ENCODE data around the gene CNDP2.
"Not testable (repeated sequence)": the region's sequence is repeated elsewhere in the genome, so short reads cannot be mapped to it uniquely, and the experiment has no call there.

Gene CNDP2

GRCh38 chr18:74518456-74519295 lies 22.5 kb downstream of the CNDP2 start:
- no peak for DNase-seq (ENCODE audit: low spot score)

- DNase-seq (ENCODE audit: low spot score): no peak
Measured at GRCh38 chr18:74519320-74520095, 23.3 kb downstream of the CNDP2 start.

- DNase-seq (ENCODE audit: low spot score): no peak
Measured at GRCh38 chr18:74520096-74520833, 24.1 kb downstream of the CNDP2 start.

- no peak for DNase-seq (ENCODE audit: low spot score)
Measured at GRCh38 chr18:74521068-74521725, 25.0 kb downstream of the CNDP2 start.

GRCh38 chr18:74522635-74523548 lies 26.7 kb downstream of the CNDP2 start:
- DNase-seq (ENCODE audit: low spot score): no peak

GRCh38 chr18:74524097-74524496 lies 27.9 kb downstream of the CNDP2 start:
- DNase-seq (ENCODE audit: low spot score): no peak

- not testable (repeated sequence) for DNase-seq (ENCODE audit: low spot score)
Measured at GRCh38 chr18:74524915-74525314, 28.8 kb downstream of the CNDP2 start.

GRCh38 chr18:74525741-74526140 lies 29.6 kb downstream of the CNDP2 start:
- no peak for DNase-seq (ENCODE audit: low spot score)

GRCh38 chr18:74526488-74526887 lies 30.3 kb downstream of the CNDP2 start:
- no peak for DNase-seq (ENCODE audit: low spot score)

- no peak for DNase-seq (ENCODE audit: low spot score)
Measured at GRCh38 chr18:74528478-74528877, 32.3 kb downstream of the CNDP2 start.

- DNase-seq (ENCODE audit: low spot score): no peak
Measured at GRCh38 chr18:74528913-74529312, 32.8 kb downstream of the CNDP2 start.

GRCh38 chr18:74529378-74529777 lies 33.2 kb downstream of the CNDP2 start:
- no peak for DNase-seq (ENCODE audit: low spot score)

GRCh38 chr18:74529811-74530583 lies 33.8 kb downstream of the CNDP2 start:
- no peak for DNase-seq (ENCODE audit: low spot score)

- DNase-seq (ENCODE audit: low spot score): no peak
Measured at GRCh38 chr18:74530584-74530862, 34.4 kb downstream of the CNDP2 start.

- no peak for DNase-seq (ENCODE audit: low spot score)
Measured at GRCh38 chr18:74531043-74531442, 34.9 kb downstream of the CNDP2 start.

- no peak for DNase-seq (ENCODE audit: low spot score)
Measured at GRCh38 chr18:74532511-74533025, 36.4 kb downstream of the CNDP2 start.

- DNase-seq (ENCODE audit: low spot score): no peak
Measured at GRCh38 chr18:74533666-74534065, 37.5 kb downstream of the CNDP2 start.

GRCh38 chr18:74534150-74534969 lies 38.2 kb downstream of the CNDP2 start, which contains the start of gene CNDP1:
CNDP1 (plus strand) TSS chr18:74534500; CDS start chr18:74534668, 168 bp downstream.
- no peak for DNase-seq (ENCODE audit: low spot score)

GRCh38 chr18:74534981-74535649 lies 39.0 kb downstream of the CNDP2 start:
- DNase-seq (ENCODE audit: low spot score): no peak

All from COLO829 (cell line).